ENCODE measurements around the gene ESD. TPM values are rescaled to one million over a fixed set of nuclear protein-coding genes. Genes with fewer than 3 reads are reported as not detected.

Gene ESD
- total RNA-seq, 4 donors from 2014 or later = 74.3 to 144 (median 124) TPM

DNA sequence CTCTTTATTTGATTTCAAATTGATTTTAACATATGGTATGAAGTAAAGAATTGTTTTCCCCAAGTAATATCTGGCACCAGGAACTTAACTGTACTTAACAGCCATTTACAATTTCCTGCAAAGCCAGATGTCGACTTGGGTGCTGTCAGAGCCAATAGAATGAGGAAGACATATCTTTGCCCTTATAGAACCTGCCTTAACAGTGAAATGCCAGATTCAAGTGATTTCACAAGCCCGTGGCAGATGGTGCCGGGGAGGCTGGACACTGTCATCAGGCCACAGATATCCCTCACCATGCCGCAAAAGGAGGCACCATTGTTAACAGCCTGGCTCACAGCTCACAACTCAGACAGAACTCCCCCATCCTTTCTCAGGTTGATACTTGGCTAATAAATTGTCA, 48.7 kb downstream of the ESD start:
- no peaks in the 10 kb centered on the region for H3K36me3 ChIP-seq
- H3K27me3 ChIP-seq = no peaks in the 10 kb centered on the region
- no peak overlapping the region for H3K4me3 ChIP-seq
- H3K4me1 ChIP-seq = no peaks in the 10 kb centered on the region
- intact Hi-C loops (cut with DNase I; ENCODE audit: low total_unique reads) = no loop called here
- no peaks in the 10 kb centered on the region for H3K9me3 ChIP-seq
- DNase-seq = no peak
- no peak overlapping the region for H3K27ac ChIP-seq
- TF ChIP-seq POLR2A (IDR thresholded peaks at IDR 0.05) (no peak), CTCF (IDR thresholded peaks at IDR 0.05) (no peak)

GRCh38 chr13:46747031-46747820, 49.7 kb downstream of the ESD start:
- no peaks in the 10 kb centered on the region for H3K4me1 ChIP-seq
- H3K4me3 ChIP-seq = no peak overlapping the region
- intact Hi-C loops (cut with DNase I; ENCODE audit: low total_unique reads) = no loop called here
- H3K27ac ChIP-seq = no peak overlapping the region
- H3K36me3 ChIP-seq = no peaks in the 10 kb centered on the region
- TF ChIP-seq POLR2A (IDR thresholded peaks at IDR 0.05) = no peak
- no peak for TF ChIP-seq CTCF (IDR thresholded peaks at IDR 0.05)
- H3K27me3 ChIP-seq = no peaks in the 10 kb centered on the region
- no peak for DNase-seq
- no peaks in the 10 kb centered on the region for H3K9me3 ChIP-seq

GRCh38 chr13:46745706-46746105, 51.3 kb downstream of the ESD start:
- no peaks in the 10 kb centered on the region for H3K27me3 ChIP-seq
- H3K27ac ChIP-seq = no peak overlapping the region
- no peaks in the 10 kb centered on the region for H3K4me1 ChIP-seq
- intact Hi-C loops (cut with DNase I; ENCODE audit: low total_unique reads) = no loop called here
- TF ChIP-seq POLR2A (IDR thresholded peaks at IDR 0.05) = no peak
- TF ChIP-seq CTCF (IDR thresholded peaks at IDR 0.05) = no peak
- H3K36me3 ChIP-seq = no peaks in the 10 kb centered on the region
- no peaks in the 10 kb centered on the region for H3K9me3 ChIP-seq
- no peak for DNase-seq
- no peak overlapping the region for H3K4me3 ChIP-seq

- no peaks in the 10 kb centered on the region for H3K9me3 ChIP-seq
- no peak for DNase-seq
- H3K4me1 ChIP-seq = no peaks in the 10 kb centered on the region
- H3K27me3 ChIP-seq = no peaks in the 10 kb centered on the region
- H3K36me3 ChIP-seq = no peaks in the 10 kb centered on the region
- intact Hi-C loops (cut with DNase I; ENCODE audit: low total_unique reads) = no loop called here
- no peak for TF ChIP-seq CTCF (IDR thresholded peaks at IDR 0.05)
- no peak overlapping the region for H3K27ac ChIP-seq
- no peak overlapping the region for H3K4me3 ChIP-seq
These were observed 51.9 kb downstream of the ESD start for GRCh38 chr13:46745062-46745461.

DNA sequence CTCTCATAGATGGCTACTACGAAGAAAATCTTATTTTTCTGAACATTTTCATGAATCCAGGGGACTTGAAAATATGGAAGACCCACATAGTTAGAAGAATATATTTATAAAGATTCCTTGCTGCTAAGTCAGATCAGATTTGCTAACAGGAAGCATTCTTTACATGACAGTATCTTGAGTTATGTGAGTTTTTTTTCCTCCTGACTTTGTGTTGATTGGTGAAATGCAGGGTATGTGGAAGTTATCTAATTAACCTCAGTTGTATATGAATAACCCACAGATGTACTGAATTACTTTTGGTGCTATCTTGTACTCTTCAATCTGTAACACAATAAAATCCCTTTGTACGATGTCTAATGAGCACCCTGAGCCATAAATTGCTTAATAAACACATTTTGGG, 53.8 kb downstream of the ESD start:
- Histone ChIP-seq H3K27me3 (no peaks in the 10 kb centered on the region), H3K36me3 (no peaks in the 10 kb centered on the region), H3K4me1 (no peaks in the 10 kb centered on the region), H3K4me3 (no peak overlapping the region), H3K27ac (no peak overlapping the region), H3K9me3 (no peaks in the 10 kb centered on the region)
- TF ChIP-seq POLR2A (IDR thresholded peaks at IDR 0.05) = no peak
- TF ChIP-seq CTCF (IDR thresholded peaks at IDR 0.05) = no peak
- DNase-seq = no peak
- intact Hi-C loops (cut with DNase I; ENCODE audit: low total_unique reads) = no loop called here
